Measurements from ENCODE around the gene SLC22A15. TPM values are rescaled to one million over a fixed set of nuclear protein-coding genes. Genes with fewer than 3 reads are reported as not detected.
"Not testable (repeated sequence)": the region's sequence is repeated elsewhere in the genome, so short reads cannot be mapped to it uniquely, and the experiment has no call there.

Gene SLC22A15
- total RNA-seq, 2 experiments from 2014 or later = 0.20 to 0.81 TPM

DNA sequence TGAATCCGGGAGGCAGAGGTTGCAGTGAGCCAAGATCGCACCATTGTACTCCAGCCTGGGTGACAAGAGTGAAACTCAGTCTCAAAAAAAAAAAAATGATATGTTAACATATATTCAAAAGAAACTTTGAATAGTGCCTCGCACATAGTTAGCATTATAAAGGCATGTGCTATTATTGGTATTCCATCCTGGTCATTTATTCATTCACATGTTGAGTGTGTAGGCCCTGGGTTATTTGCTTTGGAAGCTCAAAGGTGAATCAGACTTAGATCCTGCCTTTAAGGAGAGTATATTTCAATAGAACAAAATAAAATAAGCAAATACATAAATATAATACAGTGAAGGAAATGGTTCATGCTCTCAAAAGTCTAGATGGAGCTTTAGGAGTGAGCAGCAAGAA is 13.4 kb downstream of the SLC22A15 start:
- Mint-ChIP-seq H3K4me3 (no peak overlapping the region), H3K27me3 (no peaks in the 10 kb centered on the region), H3K36me3 (ENCODE audit: low read depth) (no peaks in the 10 kb centered on the region), H3K9me3 (no peaks in the 10 kb centered on the region), H3K27ac (no peak overlapping the region), H3K4me1 (no peaks in the 10 kb centered on the region)
- ChIA-PET CTCF (interaction anchor here (1.8 kb wide), 1 partner anchor 30 kb away, joined by 9 read pairs; no protein-coding TSS in a partner anchor), POLR2A (no interaction called here)
- DNase-seq = no peak

DNA sequence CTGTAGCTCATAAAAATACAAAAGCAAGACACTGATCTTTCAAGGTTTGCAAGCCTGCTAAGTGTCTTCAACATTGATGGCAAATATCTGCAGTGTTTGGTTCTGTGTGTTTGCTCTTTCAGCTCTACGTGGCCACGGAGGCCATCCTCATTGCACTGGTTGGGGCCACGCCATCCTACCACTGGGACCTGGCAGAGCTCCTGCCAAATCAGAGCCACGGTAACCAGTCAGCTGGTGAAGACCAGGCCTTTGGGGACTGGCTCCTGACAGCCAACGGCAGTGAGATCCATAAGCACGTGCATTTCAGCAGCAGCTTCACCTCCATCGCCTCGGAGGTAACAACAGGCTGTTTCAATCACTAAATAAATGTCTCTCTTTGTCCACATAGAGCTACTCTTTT is 15.6 kb downstream of the SLC22A15 start:
- H3K36me3 Mint-ChIP-seq (ENCODE audit: low read depth) = no peaks in the 10 kb centered on the region
- no peak overlapping the region for H3K4me3 Mint-ChIP-seq
- peaks cover 3% of the 10 kb centered on the region for H3K9me3 Mint-ChIP-seq
- no peaks in the 10 kb centered on the region for H3K4me1 Mint-ChIP-seq
- H3K27me3 Mint-ChIP-seq = no peaks in the 10 kb centered on the region
- ChIA-PET POLR2A (no interaction called here), CTCF (interaction anchor here (0.6 to 1.6 kb wide), 4 partner anchors 13 to 1207 kb away, joined by 3 to 5 read pairs (median 4); no protein-coding TSS in a partner anchor)
- H3K27ac Mint-ChIP-seq = no peak overlapping the region
- DNase-seq = no peak

- CTCF ChIA-PET, H3K4me3 Mint-ChIP-seq, H3K27ac Mint-ChIP-seq, H3K4me1 Mint-ChIP-seq, POLR2A ChIA-PET, DNase-seq: not testable (repeated sequence)
- peaks cover 16% of the 10 kb centered on the region for H3K27me3 Mint-ChIP-seq
- H3K36me3 Mint-ChIP-seq (ENCODE audit: low read depth) = peaks cover 10% of the 10 kb centered on the region
- peaks cover 23% of the 10 kb centered on the region for H3K9me3 Mint-ChIP-seq
These were observed 21.6 kb downstream of the SLC22A15 start for GRCh38 chr1:115997921-115998320.

DNA sequence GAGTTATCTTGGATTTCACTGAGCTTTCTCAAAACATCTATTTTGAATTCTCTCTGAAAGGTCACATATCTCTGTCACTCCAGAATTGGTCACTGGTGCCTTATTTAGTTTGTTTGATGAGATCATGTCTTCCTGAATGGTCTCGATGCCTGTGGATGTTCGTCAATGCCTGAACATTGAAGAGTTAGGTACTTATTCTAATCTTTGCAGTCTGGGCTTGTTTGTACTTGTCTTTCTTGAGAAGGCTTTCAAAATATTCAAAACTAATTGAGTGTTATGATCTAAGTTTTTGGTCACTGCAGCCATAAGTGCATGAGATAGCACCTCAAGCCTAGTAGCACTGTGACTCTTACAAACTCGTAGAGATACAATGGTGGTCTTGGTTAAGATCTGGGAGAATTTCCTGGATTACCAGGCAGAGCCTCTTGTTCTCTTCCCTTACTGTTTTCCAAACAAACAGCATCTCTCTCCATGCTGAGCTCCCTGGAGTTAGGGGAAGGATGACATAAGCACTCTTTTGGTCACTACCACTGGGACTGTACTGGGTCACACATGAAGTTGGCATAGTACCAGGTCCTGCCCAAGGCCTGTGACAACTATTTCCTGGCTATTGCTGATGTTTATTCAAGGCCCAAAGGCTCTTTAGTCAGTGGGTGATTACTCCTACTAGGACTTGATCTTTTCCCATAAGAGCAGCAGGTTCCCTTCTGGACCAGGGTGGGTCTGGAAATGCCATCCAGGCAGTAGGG is 25.6 kb downstream of the SLC22A15 start:
- Mint-ChIP-seq H3K36me3 (ENCODE audit: low read depth) (peaks cover 10% of the 10 kb centered on the region), H3K27me3 (peaks cover 16% of the 10 kb centered on the region), H3K4me1 (peaks cover 13% of the 10 kb centered on the region), H3K27ac (no peak overlapping the region), H3K9me3 (peaks cover 20% of the 10 kb centered on the region), H3K4me3 (no peak overlapping the region)
- CTCF ChIA-PET = interaction anchor here (1.1 to 1.2 kb wide), 2 partner anchors 19 to 137 kb away, joined by 3 read pairs; no protein-coding TSS in a partner anchor
- POLR2A ChIA-PET = no interaction called here
- no peak for DNase-seq

DNA sequence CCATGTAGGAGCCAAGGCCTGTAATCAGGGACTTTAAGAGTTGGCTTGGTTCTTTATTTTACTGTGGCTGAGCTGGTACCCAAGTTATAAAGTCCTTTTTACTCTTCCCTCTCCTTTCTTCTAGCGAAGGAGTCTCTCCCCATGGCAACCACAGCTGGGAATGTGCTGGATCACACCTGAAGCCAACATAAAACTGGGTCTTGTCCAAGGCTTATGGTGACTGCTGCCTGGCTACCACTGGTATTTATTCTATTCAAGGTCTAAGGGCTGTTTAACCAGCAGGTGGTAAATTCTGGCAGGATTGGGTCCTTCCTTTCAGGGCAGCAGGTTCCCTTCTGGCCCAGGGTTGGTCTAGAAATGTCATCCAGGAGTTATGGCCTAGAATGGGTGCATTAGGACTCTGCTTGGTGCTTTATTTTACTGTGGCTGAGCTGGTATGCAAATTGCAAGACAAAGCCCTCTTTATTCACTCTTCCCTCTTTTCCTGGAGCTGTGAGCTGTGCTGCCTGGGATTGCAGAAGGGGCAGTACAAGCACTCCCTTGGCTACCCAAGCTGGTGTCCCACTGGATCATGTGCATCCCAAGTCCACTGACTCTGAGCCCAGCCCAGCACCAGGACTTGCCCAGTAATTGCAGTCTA is 26.6 kb downstream of the SLC22A15 start:
- H3K4me1 Mint-ChIP-seq = peaks cover 18% of the 10 kb centered on the region
- no peak overlapping the region for H3K27ac Mint-ChIP-seq
- ChIA-PET CTCF (interaction anchor here (0.6 to 1.2 kb wide), 4 partner anchors 15 to 136 kb away, joined by 3 read pairs; no protein-coding TSS in a partner anchor), POLR2A (no interaction called here)
- DNase-seq = no peak
- peaks cover 9% of the 10 kb centered on the region for H3K36me3 Mint-ChIP-seq (ENCODE audit: low read depth)
- peaks cover 11% of the 10 kb centered on the region for H3K9me3 Mint-ChIP-seq
- H3K4me3 Mint-ChIP-seq = no peak overlapping the region
- peaks cover 12% of the 10 kb centered on the region for H3K27me3 Mint-ChIP-seq

- Mint-ChIP-seq H3K4me1 (peaks cover 18% of the 10 kb centered on the region), H3K36me3 (ENCODE audit: low read depth) (peaks cover 1% of the 10 kb centered on the region), H3K9me3 (peaks cover 2% of the 10 kb centered on the region), H3K27me3 (peaks cover 7% of the 10 kb centered on the region), H3K4me3 (no peak overlapping the region), H3K27ac (no peak overlapping the region)
- no peak for DNase-seq
- ChIA-PET POLR2A (no interaction called here), CTCF (interaction anchor here (0.9 kb wide), 1 partner anchor 15 kb away, joined by 3 read pairs; no protein-coding TSS in a partner anchor)
These were observed 27.5 kb downstream of the SLC22A15 start for GRCh38 chr1:116003823-116004222.

DNA sequence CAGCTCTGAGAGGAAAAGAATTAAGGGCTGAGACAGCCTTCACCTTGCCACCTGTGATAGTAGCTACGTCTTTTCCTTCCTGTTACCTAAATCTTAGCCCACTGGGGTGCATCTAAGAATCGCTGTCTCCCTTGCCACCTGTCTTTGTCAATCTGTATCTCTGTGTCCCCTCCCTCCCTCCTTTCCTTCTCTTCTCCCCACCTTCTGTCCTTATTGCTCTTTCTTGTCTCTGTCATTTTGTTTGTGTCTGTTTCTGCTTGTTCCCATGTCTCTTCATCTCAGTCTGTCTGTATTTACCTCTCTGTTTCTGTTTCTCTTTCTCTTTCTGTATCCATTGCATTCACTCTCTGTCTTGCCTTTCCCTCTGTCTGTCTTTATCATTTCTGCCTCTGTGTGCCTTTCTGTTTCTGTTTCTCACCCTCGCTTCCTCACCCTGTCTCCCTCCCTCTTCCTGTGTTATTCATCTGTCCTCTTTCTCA is 30.2 kb downstream of the SLC22A15 start:
- H3K4me1 Mint-ChIP-seq = peaks cover 18% of the 10 kb centered on the region
- H3K4me3 Mint-ChIP-seq = peak overlapping the region; percentile 70
- H3K27ac Mint-ChIP-seq = peak overlapping the region; percentile 95
- ChIA-PET POLR2A (no interaction called here), CTCF (no interaction called here)
- peak; percentile 38 for DNase-seq
- no peaks in the 10 kb centered on the region for H3K27me3 Mint-ChIP-seq
- no peaks in the 10 kb centered on the region for H3K9me3 Mint-ChIP-seq
- H3K36me3 Mint-ChIP-seq (ENCODE audit: low read depth) = no peaks in the 10 kb centered on the region

GRCh38 chr1:116008656-116009390 is 32.5 kb downstream of the SLC22A15 start:
- Mint-ChIP-seq H3K27me3 (no peaks in the 10 kb centered on the region), H3K36me3 (ENCODE audit: low read depth) (no peaks in the 10 kb centered on the region), H3K9me3 (no peaks in the 10 kb centered on the region), H3K4me3 (no peak overlapping the region), H3K4me1 (peaks cover 18% of the 10 kb centered on the region), H3K27ac (no peak overlapping the region)
- no peak for DNase-seq
- ChIA-PET POLR2A (no interaction called here), CTCF (interaction anchor here (1.0 to 1.4 kb wide), 3 partner anchors 11 to 17 kb away, joined by 3 to 6 read pairs (median 4); no protein-coding TSS in a partner anchor)

- H3K4me3 Mint-ChIP-seq = no peak overlapping the region
These were observed 36.4 kb downstream of the SLC22A15 start for GRCh38 chr1:116012716-116013115.

DNA sequence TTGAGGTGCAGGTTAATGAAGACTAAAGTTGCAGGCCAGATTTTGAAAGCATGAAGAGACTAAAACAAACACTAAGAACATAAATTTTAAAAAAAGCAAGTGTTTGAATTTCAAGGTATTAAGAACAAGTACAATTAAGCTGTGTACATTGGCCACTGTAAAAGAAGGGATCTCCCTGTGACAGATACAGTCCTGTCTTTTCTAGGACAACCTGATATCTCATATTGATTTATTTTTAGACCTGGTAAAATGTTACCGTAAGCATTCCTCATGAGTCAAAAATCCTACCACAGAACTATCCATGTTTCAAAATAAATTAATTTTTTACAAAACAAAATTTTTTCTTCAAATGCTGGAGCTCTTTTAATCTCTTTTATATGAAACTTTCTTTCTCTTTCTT is 39.4 kb downstream of the SLC22A15 start:
- peaks cover 9% of the 10 kb centered on the region for H3K27me3 Mint-ChIP-seq
- H3K9me3 Mint-ChIP-seq = no peaks in the 10 kb centered on the region
- H3K27ac Mint-ChIP-seq = no peak overlapping the region
- DNase-seq = no peak
- CTCF ChIA-PET = no interaction called here
- H3K36me3 Mint-ChIP-seq (ENCODE audit: low read depth) = no peaks in the 10 kb centered on the region
- no peaks in the 10 kb centered on the region for H3K4me1 Mint-ChIP-seq
- POLR2A ChIA-PET = no interaction called here
- H3K4me3 Mint-ChIP-seq = no peak overlapping the region

More at GRCh38 chr1:116012716-116013115, 36.4 kb downstream of the SLC22A15 start:
- no peaks in the 10 kb centered on the region for H3K4me1 Mint-ChIP-seq
- DNase-seq = no peak
- H3K36me3 Mint-ChIP-seq (ENCODE audit: low read depth) = no peaks in the 10 kb centered on the region
- H3K9me3 Mint-ChIP-seq = no peaks in the 10 kb centered on the region
- POLR2A ChIA-PET = no interaction called here
- CTCF ChIA-PET = no interaction called here
- no peak overlapping the region for H3K27ac Mint-ChIP-seq
- peaks cover 9% of the 10 kb centered on the region for H3K27me3 Mint-ChIP-seq

GRCh38 chr1:116018007-116018406 is 41.7 kb downstream of the SLC22A15 start:
- Mint-ChIP-seq H3K27me3 (peaks cover 9% of the 10 kb centered on the region), H3K27ac (no peak overlapping the region), H3K9me3 (no peaks in the 10 kb centered on the region), H3K4me3 (no peak overlapping the region), H3K4me1 (no peaks in the 10 kb centered on the region), H3K36me3 (ENCODE audit: low read depth) (no peaks in the 10 kb centered on the region)
- no peak for DNase-seq
- POLR2A ChIA-PET = no interaction called here
- CTCF ChIA-PET = interaction anchor here (3.1 kb wide), 1 partner anchor 28 kb away, joined by 9 read pairs; no protein-coding TSS in a partner anchor

DNA sequence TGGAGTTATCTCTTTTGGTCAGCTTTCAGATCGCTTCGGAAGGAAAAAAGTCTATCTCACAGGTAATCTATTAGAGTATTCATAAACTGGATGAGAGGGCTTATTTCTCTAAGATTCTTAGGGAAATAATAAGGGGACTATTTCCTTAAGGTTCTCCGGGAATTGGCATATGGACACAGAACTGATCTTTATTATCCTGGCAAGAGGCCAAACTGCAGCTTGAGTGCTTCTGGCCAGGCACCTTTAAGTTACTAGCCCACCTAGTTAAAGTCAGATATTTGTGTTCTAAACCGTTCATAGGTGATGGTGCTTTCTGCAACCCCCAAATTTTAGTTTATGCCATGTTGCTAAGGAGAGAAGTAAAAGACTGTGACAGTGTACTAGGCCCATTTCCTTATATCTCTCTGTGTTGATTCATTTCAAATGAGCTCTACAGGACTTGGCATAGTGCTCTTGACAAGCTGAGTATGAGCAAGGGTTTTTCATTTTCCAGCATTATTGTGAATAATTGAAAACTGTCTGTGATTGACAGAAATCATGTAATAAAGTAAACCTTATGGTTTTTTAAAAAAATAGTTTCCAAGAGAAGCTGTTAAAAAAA is 43.4 kb downstream of the SLC22A15 start:
- no peaks in the 10 kb centered on the region for H3K9me3 Mint-ChIP-seq
- ChIA-PET POLR2A (no interaction called here), CTCF (interaction anchor here (1.0 to 3.1 kb wide), 7 partner anchors 8 to 212 kb away, joined by 3 to 9 read pairs (median 3); no protein-coding TSS in a partner anchor)
- H3K27me3 Mint-ChIP-seq = peaks cover 9% of the 10 kb centered on the region
- H3K4me3 Mint-ChIP-seq = no peak overlapping the region
- H3K36me3 Mint-ChIP-seq (ENCODE audit: low read depth) = no peaks in the 10 kb centered on the region
- H3K27ac Mint-ChIP-seq = no peak overlapping the region
- H3K4me1 Mint-ChIP-seq = no peaks in the 10 kb centered on the region
- DNase-seq = no peak
